HepG2 (cell line): ENCODE results near the gene NPHP4. TPM values are rescaled to one million over a fixed set of nuclear protein-coding genes. Genes with fewer than 3 reads are reported as not detected.

Experiments
- ATAC-seq: fragments of 200-7000 bp; cut with Tn5 transposase; 3 replicates; pipeline ENCODE4 v1.9.1; 2020; ENCODE audit warnings: mild to moderate bottlenecking, moderate library complexity
- BruUV-seq: library from RNA; stranded (reverse); fragments of 400-500 nt; replicated peaks from 2 replicates; lab custom pipeline; 2021; lab: Mats Ljungman, UMichigan
- CTCF ChIA-PET: fragments of 300-600 bp; formaldehyde crosslinking; extraction: SDS; loops from one replicate; lab custom pipeline; 2021; ENCODE audit warnings: low total read pairs, inconsistent platforms, low intra/inter-chr PET ratio; lab: Yijun Ruan, JAX
- POLR2A ChIA-PET: fragments of 350-600 bp; sonication (Branson Sonifier 250); formaldehyde crosslinking; loops from one replicate; lab custom pipeline; 2020; ENCODE audit warnings: antibody characterized with exemption, inconsistent platforms; lab: Yijun Ruan, JAX
- DNase-seq: peaks from one replicate; pipeline ENCODE4 v3.0.0-alpha.2; 2015; ENCODE audit warnings: low spot score
- FAIRE-seq: peaks from 3 replicates; lab custom pipeline; 2011; peaks lifted over from hg19 to GRCh38; lab: Jason Lieb, UNC
- H2AFZ ChIP-seq: one replicate; pipeline ENCODE4 v1.6.1; 2011; ENCODE audit warnings: low read length, inconsistent platforms
- H3K27ac ChIP-seq: fragments of 300-600 bp; 3 replicates; pipeline ENCODE4 v1.8.0; 2011; ENCODE audit warnings: mixed run types, mild to moderate bottlenecking, mixed read lengths, low read length, inconsistent platforms; ENCODE audit not compliant: insufficient read depth; ENCODE audit errors: extremely low read length
- H3K27me3 ChIP-seq, 2 experiments: fragments of 200-600 bp in 1 of 2; 2 replicates in 1 of 2; 3 replicates in 1 of 2; pipeline versions ENCODE4 v1.6.0 to v1.8.0; 2011; ENCODE audit warnings: low read length in 2 of 2, mild to moderate bottlenecking in 2 of 2, moderate library complexity in 2 of 2, inconsistent platforms in 1 of 2; ENCODE audit not compliant: insufficient read depth in 2 of 2, control insufficient read depth in 1 of 2
- H3K36me3 ChIP-seq, 2 experiments: fragments of 200-600 bp in 1 of 2; replicated peaks in 1 of 2; 2 replicates in 1 of 2; 3 replicates in 1 of 2; pipeline versions ENCODE4 v1.5.1 to v1.8.0; 2011; ENCODE audit warnings: low read length in 2 of 2, inconsistent platforms in 1 of 2; ENCODE audit not compliant: insufficient read depth in 2 of 2, control insufficient read depth in 1 of 2
- H3K4me1 ChIP-seq: 2 replicates; pipeline ENCODE4 v1.5.1; 2012; ENCODE audit warnings: low read length, inconsistent platforms; ENCODE audit not compliant: insufficient read depth
- H3K4me2 ChIP-seq: 2 replicates; pipeline ENCODE4 v1.6.0; 2011; ENCODE audit warnings: low read depth, low read length, inconsistent platforms
- H3K4me3 ChIP-seq, 3 experiments: fragments of 200-600 bp in 1 of 3; sonication (generic), shearing (Covaris generic) in 1 of 3; replicated peaks in 1 of 3; 2 replicates each; pipeline ENCODE4 v1.5.1; 2011 to 2016; ENCODE audit warnings: low read length in 3 of 3, inconsistent platforms in 2 of 3, low read depth in 2 of 3, mild to moderate bottlenecking in 2 of 3, control low read depth in 1 of 3, mixed read lengths in 1 of 3; ENCODE audit not compliant: insufficient read depth in 1 of 3
- H3K79me2 ChIP-seq: one replicate; pipeline ENCODE4 v1.6.1; 2011; ENCODE audit warnings: low read length, inconsistent platforms; ENCODE audit not compliant: insufficient read depth
- H3K9ac ChIP-seq: 2 replicates; pipeline ENCODE4 v1.6.0; 2011; ENCODE audit warnings: mild to moderate bottlenecking, low read depth, low read length, inconsistent platforms; ENCODE audit not compliant: insufficient read depth
- H3K9me3 ChIP-seq: 2 replicates; pipeline ENCODE4 v1.5.1; 2012; ENCODE audit warnings: mild to moderate bottlenecking, low read length
- H4K20me1 ChIP-seq: 2 replicates; pipeline ENCODE4 v1.6.0; 2011; ENCODE audit warnings: inconsistent platforms, mild to moderate bottlenecking, low read length, moderate library complexity; ENCODE audit not compliant: insufficient read depth
- AGO2 ChIP-seq: fragments of 200-400 bp; formaldehyde crosslinking; optimal IDR thresholded peaks from 2 replicates; pipeline ENCODE3; 2017; ENCODE audit warnings: mild to moderate bottlenecking, low read depth, low read length, moderate library complexity
- CTCF ChIP-seq: sonication (generic); formaldehyde crosslinking; IDR thresholded peaks from 2 replicates; pipeline ENCODE4 v1.5.0; 2020; ENCODE audit warnings: mild to moderate bottlenecking, missing genetic modification reagents, moderate library complexity
- DDIT3 ChIP-seq: sonication (generic); formaldehyde crosslinking; IDR thresholded peaks from 2 replicates; pipeline ENCODE4 v1.4.0; 2020; ENCODE audit warnings: mild to moderate bottlenecking, missing genetic modification reagents
- HMG20B ChIP-seq: conservative IDR thresholded peaks from 2 replicates; pipeline ENCODE4 v1.6.1; 2016; ENCODE audit warnings: missing genetic modification reagents, missing compliant biosample characterization
- MYPOP ChIP-seq: sonication (generic); formaldehyde crosslinking; IDR thresholded peaks from 2 replicates; pipeline ENCODE4 v1.8.1; 2023; ENCODE audit warnings: mild to moderate bottlenecking, moderate library complexity, missing genetic modification reagents
- NR2F6 ChIP-seq, 2 experiments: IDR thresholded peaks; 2 replicates each; pipeline ENCODE4 v1.6.1; 2016; ENCODE audit warnings: antibody characterized with exemption in 1 of 2, mild to moderate bottlenecking in 1 of 2
- PHF8 ChIP-seq: sonication (generic); formaldehyde crosslinking; IDR thresholded peaks from 2 replicates; pipeline ENCODE4 v1.5.0; 2020; ENCODE audit warnings: missing genetic modification reagents
- RFXAP ChIP-seq: sonication (generic); formaldehyde crosslinking; IDR thresholded peaks from 2 replicates; pipeline ENCODE4 v1.4.0; 2020; ENCODE audit warnings: missing genetic modification reagents, borderline replicate concordance
- SMC3 ChIP-seq: IDR thresholded peaks from 2 replicates; pipeline ENCODE4 v1.6.1; 2011; ENCODE audit warnings: low read length, improper control_type of control experiment
- TEAD2 ChIP-seq: sonication (generic); formaldehyde crosslinking; IDR thresholded peaks from 2 replicates; pipeline ENCODE4 v1.9.0; 2021; ENCODE audit warnings: missing genetic modification reagents
- YEATS2 ChIP-seq: sonication (generic); formaldehyde crosslinking; IDR thresholded peaks from 2 replicates; pipeline ENCODE4 v1.4.0; 2020; ENCODE audit warnings: missing genetic modification reagents, borderline replicate concordance
- ZBTB7A ChIP-seq: sonication (generic); formaldehyde crosslinking; IDR thresholded peaks from 2 replicates; pipeline ENCODE4 v1.8.0; 2022; ENCODE audit warnings: mild to moderate bottlenecking, missing genetic modification reagents
- ZGPAT ChIP-seq: IDR thresholded peaks from 2 replicates; pipeline ENCODE4 v1.6.1; 2016; ENCODE audit warnings: mild to moderate bottlenecking
- ZNF235 ChIP-seq: sonication (generic); formaldehyde crosslinking; IDR thresholded peaks from 2 replicates; pipeline ENCODE4 v1.8.1; 2023; ENCODE audit warnings: mild to moderate bottlenecking, missing genetic modification reagents, borderline replicate concordance
- ZNF543 ChIP-seq: sonication (generic); formaldehyde crosslinking; IDR thresholded peaks from 2 replicates; pipeline ENCODE4 v1.4.0; 2020; ENCODE audit warnings: mild to moderate bottlenecking, missing genetic modification reagents
- ZNF7 ChIP-seq: IDR thresholded peaks from 2 replicates; pipeline ENCODE4 v1.6.1; 2016; ENCODE audit warnings: missing biosample characterization, missing genetic modification reagents
- ZNF782 ChIP-seq: sonication (generic); formaldehyde crosslinking; IDR thresholded peaks from 2 replicates; pipeline ENCODE4 v1.4.0; 2020; ENCODE audit warnings: missing genetic modification reagents, mild to moderate bottlenecking, borderline replicate concordance
- ZSCAN21 ChIP-seq: sonication (generic); formaldehyde crosslinking; IDR thresholded peaks from 2 replicates; pipeline ENCODE4 v1.8.0; 2022; ENCODE audit warnings: mild to moderate bottlenecking, missing genetic modification reagents, moderate library complexity, borderline replicate concordance
- WGBS: methylation state at CpG from one replicate; pipeline ENCODE4 v1.1.6; 2017; ENCODE audit warnings: low lambda C conversion rate; 5-methylcytosine and 5-hydroxymethylcytosine counted together
- in situ Hi-C: cut with HindIII; loops from 2 replicates; pipeline ENCODE4 v1.10.0; 2017; ENCODE audit warnings: low pct_unique_long_range_greater_than_20kb; ENCODE audit not compliant: extremely low pct_ligation_motif_present
- intact Hi-C: fragments of 100-400 bp; cut with micrococcal nuclease; formaldehyde crosslinking; loops from one replicate; pipeline ENCODE4 v1.10.0; 2022; ENCODE audit not compliant: unreplicated experiment
- polyA plus RNA-seq, 8 experiments: library from polyadenylated mRNA; depleted of rRNA in 3 of 8; stranded (reverse) in 7 of 8; unstranded in 1 of 8; fragments of >200 nt; fragmentation: Illumina TruSeq in 4 of 8; extraction: Trizol in 4 of 8; gene quantifications; 2 replicates each; pipeline versions ENCODE4 v1.2.1 to v1.2.3, GENCODE V29; 2011 to 2016; ENCODE audit warnings: low read depth in 4 of 8, missing spikeins in 1 of 8, mixed read lengths in 1 of 8; ENCODE audit not compliant: insufficient read depth in 1 of 8
- total RNA-seq, 5 experiments: library from RNA; depleted of rRNA; stranded (reverse); fragments of >200 nt; fragmentation: Illumina TruSeq; extraction: Trizol; gene quantifications; 2 replicates each; pipeline ENCODE4 v1.2.3, GENCODE V29; 2016; ENCODE audit warnings: low read depth in 1 of 5
- TF ChIP-seq, protein P1 (sequence below): sonication (generic); formaldehyde crosslinking; IDR thresholded peaks from 2 replicates; pipeline ENCODE4 v1.4.0; 2020; ENCODE audit warnings: mild to moderate bottlenecking, missing genetic modification reagents

Gene NPHP4
- total and polyA plus RNA-seq, 2 of the 13 experiments (the other 11 are each of a cell fraction or from before 2014, with no cell fraction given), result 4.4 to 6.8 TPM

- in situ Hi-C loops, result no loop called here
- BruUV-seq, result no TSS peak
- peak; percentile 57 for ATAC-seq
- no peak for TF ChIP-seq DDIT3
- TF ChIP-seq MYPOP (CRISPR knock-in tag), result no peak
- TF ChIP-seq, protein P1, sequence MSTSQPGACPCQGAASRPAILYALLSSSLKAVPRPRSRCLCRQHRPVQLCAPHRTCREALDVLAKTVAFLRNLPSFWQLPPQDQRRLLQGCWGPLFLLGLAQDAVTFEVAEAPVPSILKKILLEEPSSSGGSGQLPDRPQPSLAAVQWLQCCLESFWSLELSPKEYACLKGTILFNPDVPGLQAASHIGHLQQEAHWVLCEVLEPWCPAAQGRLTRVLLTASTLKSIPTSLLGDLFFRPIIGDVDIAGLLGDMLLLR (CRISPR knock-in tag), result 0 out of 2 replicates have a peak, but pooled peaks have one; percentile 72
- 0 out of 2 replicates have a peak, but pooled peaks have one; percentile 18 for TF ChIP-seq PHF8 (CRISPR knock-in tag)
- no peak for TF ChIP-seq RFXAP (CRISPR knock-in tag)
- 0 out of 2 replicates have a peak, but pooled peaks have one; percentile 12 for TF ChIP-seq NR2F6 (IDR thresholded peaks at IDR 0.05)
- no peak for TF ChIP-seq NR2F6 (CRISPR knock-in tag; IDR thresholded peaks at IDR 0.05)
- peak; percentile 29; the same call in 1 of the 2 replicates for TF ChIP-seq ZSCAN21 (CRISPR knock-in tag)
- TF ChIP-seq CTCF (CRISPR knock-in tag), result 0 out of 2 replicates have a peak, but pooled peaks have one; percentile 8
- TF ChIP-seq ZGPAT (CRISPR knock-in tag), result no peak
- TF ChIP-seq HMG20B (CRISPR knock-in tag), result no peak
- no peak for TF ChIP-seq YEATS2 (CRISPR knock-in tag)
- 0 out of 2 replicates have a peak, but pooled peaks have one; percentile 12 for TF ChIP-seq ZBTB7A (CRISPR knock-in tag)
- no peak for TF ChIP-seq ZNF235 (CRISPR knock-in tag)
- 0 out of 2 replicates have a peak, but pooled peaks have one; percentile 7 for TF ChIP-seq ZNF543 (CRISPR knock-in tag)
- no peak for TF ChIP-seq AGO2
- TF ChIP-seq TEAD2 (CRISPR knock-in tag), result no peak
- TF ChIP-seq SMC3, result no peak
- 0 out of 2 replicates have a peak, but pooled peaks have one; percentile 29 for TF ChIP-seq ZNF782 (CRISPR knock-in tag)
- no peak for TF ChIP-seq ZNF7 (CRISPR knock-in tag)
Observed at GRCh38 chr1:5991381-5992025, 722 bp downstream of the NPHP4 start.

More at GRCh38 chr1:5991381-5992025, 722 bp downstream of the NPHP4 start:
- intact Hi-C loops, result no loop called here
- Histone ChIP-seq H3K4me2 (peak overlapping the region; percentile 98), H3K4me3 (peak overlapping the region; percentile 79 to 93 (median 89)), H3K27me3 (no peaks in the 10 kb centered on the region), H4K20me1 (no peaks in the 10 kb centered on the region), H3K36me3 (no peaks in the 10 kb centered on the region; a peak in 1 of 5 replicates), H3K9ac (peak overlapping the region; percentile 87), H3K79me2 (peaks cover 23% of the 10 kb centered on the region), H3K9me3 (no peaks in the 10 kb centered on the region), H3K27ac (peak overlapping the region; percentile 81), H2AFZ (no peak overlapping the region), H3K4me1 (peaks cover 37% of the 10 kb centered on the region)
- ChIA-PET CTCF (no interaction called here), POLR2A (interaction anchor here (1.1 to 1.6 kb wide), 4 partner anchors 11 to 57 kb away, joined by 3 to 9 read pairs (median 6); no protein-coding TSS in a partner anchor)
- WGBS, result 4% methylated on average over 18 of the region's 60 CpGs
- no peak for DNase-seq
- FAIRE-seq, result no peak
